Measurements from ENCODE around the gene PRM3. TPM values are rescaled to one million over a fixed set of nuclear protein-coding genes. Genes with fewer than 3 reads are reported as not detected.

The PRM3 gene
- total RNA-seq, 4 donors from 2014 or later: not detected

DNA sequence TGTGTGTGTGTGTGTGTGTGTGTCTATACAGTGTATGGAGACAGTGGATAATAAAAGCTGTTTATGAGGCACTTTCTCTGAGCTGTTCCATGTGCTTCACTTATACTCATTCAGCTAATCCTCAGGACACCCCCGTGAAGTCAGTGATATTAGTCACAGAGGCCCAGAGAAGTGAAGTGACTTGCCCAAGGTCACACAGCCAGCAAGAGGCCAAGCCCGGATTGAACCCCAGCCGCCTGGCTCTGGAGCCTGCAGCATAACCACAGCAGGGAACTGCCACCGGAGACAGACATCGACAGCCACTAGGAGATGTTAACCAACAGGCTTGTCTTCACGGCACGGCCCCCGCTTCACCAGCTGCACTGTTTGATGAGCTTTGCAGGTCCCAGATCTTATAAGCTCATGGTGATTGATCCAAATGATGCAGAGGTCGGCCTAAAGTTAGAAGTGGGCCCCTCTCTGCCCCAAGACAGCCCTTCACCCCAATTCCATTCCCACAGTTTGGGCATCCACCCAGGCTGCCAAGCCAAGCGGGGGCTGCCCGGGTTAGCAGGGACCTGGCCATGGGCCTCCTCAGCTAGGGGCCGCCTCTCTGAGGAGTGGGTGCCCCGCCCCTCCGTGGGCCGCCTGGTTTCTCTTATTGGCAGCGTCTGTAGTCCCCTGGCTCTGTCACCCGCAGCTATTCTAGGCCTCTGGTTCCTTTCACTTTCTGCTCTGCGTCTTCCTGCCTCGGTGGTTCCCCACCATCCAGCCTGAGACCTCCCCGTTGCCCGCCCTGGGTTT lies 48.3 kb downstream of the PRM3 start:
- Histone ChIP-seq H3K4me3 (no peak overlapping the region), H3K27ac (peak overlapping the region in 3 of 4 donors; percentile 25 to 54 (median 46)), H3K9me3 (no peaks in the 10 kb centered on the region), H3K27me3 (no peaks in the 10 kb centered on the region), H3K4me1 (peaks cover 0 to 16% (median 0%) of the 10 kb centered on the region in 3 donors), H3K36me3 (no peaks in the 10 kb centered on the region)
- TF ChIP-seq POLR2AphosphoS5 (IDR thresholded peaks at IDR 0.05) (no peak), POLR2A (IDR thresholded peaks at IDR 0.05) (no peak), EP300 (IDR thresholded peaks at IDR 0.05) (no peak), CTCF (IDR thresholded peaks at IDR 0.05) (no peak)
- ATAC-seq: no peak
- WGBS, 2 donors (ENCODE audit: low coverage in 1 of 2): 25% methylated on average over 8 of the region's 21 CpGs; no CpG with 5 or more reads in 1 of the 2 donors

GRCh38 chr16:11224096-11224893 lies 49.1 kb downstream of the PRM3 start:
- TF ChIP-seq CTCF (IDR thresholded peaks at IDR 0.05): no peak
- TF ChIP-seq POLR2AphosphoS5 (IDR thresholded peaks at IDR 0.05): peak; percentile 48
- TF ChIP-seq EP300 (IDR thresholded peaks at IDR 0.05): no peak
- Histone ChIP-seq H3K4me3 (no peak overlapping the region), H3K27ac (peak overlapping the region in 3 of 4 donors; percentile 25 to 54 (median 46)), H3K36me3 (no peaks in the 10 kb centered on the region), H3K4me1 (peaks cover 0 to 16% (median 0%) of the 10 kb centered on the region in 3 donors), H3K9me3 (no peaks in the 10 kb centered on the region), H3K27me3 (no peaks in the 10 kb centered on the region)
- WGBS, 2 donors (ENCODE audit: low coverage in 1 of 2): 76 to 80% methylated on average over 3 to 9 of the region's 24 CpGs
- ATAC-seq: peak; percentile 89

Small RNAs within 50 kb of the gene (small RNA-seq; reads per million reads assigned to genes)
- gene MIR548H2 (0 reads per million in 4 donors), gene RF00019 (0 reads per million in 4 donors), gene RF00554 (0 reads per million in 4 donors)

Other genes starting within 250 kb of the PRM3 start
- gene SOCS1, start 17.4 kb downstream of the PRM3 start, total RNA-seq: 10 to 100 TPM in 1 of 4 donors, 1 to 10 TPM in 3; 5.3 to 10.5 (median 6.9) TPM
- gene TNP2, start 4.3 kb downstream of the PRM3 start, total RNA-seq: not detected
- not detected for gene PRM2, start 2.9 kb upstream of the PRM3 start, total RNA-seq
- not detected for gene PRM1, start 7.7 kb upstream of the PRM3 start, total RNA-seq
- gene RMI2, start 71.8 kb upstream of the PRM3 start, total RNA-seq: 1 to 10 TPM in 3 of 4 donors, under 1 TPM in 1; 0.31 to 1.8 (median 1.4) TPM

Measured in gastroesophageal sphincter (tissue), 4 donors.